Calu3 (cell line): ENCODE measurements around the gene RSRC2. TPM values are rescaled to one million over a fixed set of nuclear protein-coding genes. Genes with fewer than 3 reads are reported as not detected.
"Not testable (repeated sequence)": the region's sequence is repeated elsewhere in the genome, so short reads cannot be mapped to it uniquely, and the experiment has no call there.

ENCODE experiments used
- BruUV-seq: library from RNA; stranded (reverse); fragments of 400-500 nt; replicated peaks from 2 replicates; lab custom pipeline; 2021; lab: Mats Ljungman, UMichigan
- CTCF ChIA-PET: fragments of 300-600 bp; sonication (Branson Sonifier 250); formaldehyde crosslinking; loops from one replicate; lab custom pipeline; 2022; ENCODE audit warnings: antibody characterized with exemption; lab: Charles Lee
- DNase-seq: peaks from one replicate; pipeline ENCODE4 v3.0.0; 2022
- H3K27ac Mint-ChIP-seq: one replicate; pipeline ENCODE4 v1.8.0; 2022; ENCODE audit warnings: mixed read lengths; ENCODE audit not compliant: unreplicated experiment
- H3K27me3 Mint-ChIP-seq: one replicate; pipeline ENCODE4 v1.8.0; 2022; ENCODE audit warnings: mixed read lengths; ENCODE audit not compliant: unreplicated experiment
- H3K36me3 Mint-ChIP-seq: one replicate; pipeline ENCODE4 v1.8.0; 2022; ENCODE audit warnings: mild to moderate bottlenecking, moderate library complexity, mixed read lengths; ENCODE audit not compliant: insufficient read depth, unreplicated experiment
- H3K4me1 Mint-ChIP-seq: one replicate; pipeline ENCODE4 v1.8.0; 2022; ENCODE audit warnings: mild to moderate bottlenecking, low read depth, mixed read lengths; ENCODE audit not compliant: unreplicated experiment
- H3K4me3 Mint-ChIP-seq: one replicate; pipeline ENCODE4 v1.8.0; 2022; ENCODE audit warnings: mild to moderate bottlenecking, low read depth, moderate library complexity, mixed read lengths; ENCODE audit not compliant: unreplicated experiment
- H3K9me3 Mint-ChIP-seq: one replicate; pipeline ENCODE4 v1.8.0; 2022; ENCODE audit warnings: low read depth, mixed read lengths; ENCODE audit not compliant: unreplicated experiment
- intact Hi-C: fragments of 100-400 bp; cut with micrococcal nuclease; formaldehyde crosslinking; loops from one replicate; pipeline ENCODE4 v1.10.0; 2022; ENCODE audit not compliant: unreplicated experiment
- total RNA-seq: library from RNA; stranded (reverse); gene quantifications from 2 replicates; pipeline ENCODE4 v1.2.3, GENCODE V29; 2022
- TF ChIP-seq, protein P1 (sequence below): fragments of 200-600 bp; IDR thresholded peaks from one replicate; pipeline ENCODE4 v1.8.0; 2022; ENCODE audit warnings: antibody characterized with exemption; ENCODE audit not compliant: unreplicated experiment

The RSRC2 gene
- total RNA-seq, 1 experiment from 2014 or later = 86.9 TPM

DNA sequence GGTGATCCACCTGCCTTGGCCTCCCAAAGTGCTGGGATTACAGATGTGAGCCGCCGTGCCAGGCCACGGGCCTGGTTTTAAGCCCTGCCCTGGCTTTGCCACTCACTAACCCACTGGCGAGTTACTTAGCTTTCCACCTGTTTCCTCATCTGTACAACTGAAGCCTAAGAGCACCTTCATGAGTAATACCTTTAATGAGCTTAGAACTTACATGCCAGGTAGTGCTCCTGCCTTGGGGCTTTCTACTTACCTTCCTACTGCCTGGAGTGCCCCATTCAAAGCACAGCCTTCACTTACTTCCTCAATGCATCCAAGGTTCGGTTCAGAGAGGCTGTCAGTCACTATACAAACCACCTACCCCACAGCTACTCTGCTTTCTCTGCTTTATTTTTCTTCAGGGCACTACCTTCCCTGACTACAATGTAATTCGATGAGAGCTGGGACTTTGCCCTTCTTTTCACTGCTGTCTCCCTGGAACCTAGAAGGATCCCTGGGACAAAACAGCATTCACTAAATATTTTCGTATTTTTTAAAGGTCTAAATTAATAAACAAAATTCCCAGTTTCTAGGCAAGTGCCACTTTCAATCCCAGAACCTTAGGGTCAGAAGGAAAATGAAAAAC, 39.8 kb downstream of the RSRC2 start:
- no peaks in the 10 kb centered on the region for H3K4me1 Mint-ChIP-seq
- TF ChIP-seq, protein P1, sequence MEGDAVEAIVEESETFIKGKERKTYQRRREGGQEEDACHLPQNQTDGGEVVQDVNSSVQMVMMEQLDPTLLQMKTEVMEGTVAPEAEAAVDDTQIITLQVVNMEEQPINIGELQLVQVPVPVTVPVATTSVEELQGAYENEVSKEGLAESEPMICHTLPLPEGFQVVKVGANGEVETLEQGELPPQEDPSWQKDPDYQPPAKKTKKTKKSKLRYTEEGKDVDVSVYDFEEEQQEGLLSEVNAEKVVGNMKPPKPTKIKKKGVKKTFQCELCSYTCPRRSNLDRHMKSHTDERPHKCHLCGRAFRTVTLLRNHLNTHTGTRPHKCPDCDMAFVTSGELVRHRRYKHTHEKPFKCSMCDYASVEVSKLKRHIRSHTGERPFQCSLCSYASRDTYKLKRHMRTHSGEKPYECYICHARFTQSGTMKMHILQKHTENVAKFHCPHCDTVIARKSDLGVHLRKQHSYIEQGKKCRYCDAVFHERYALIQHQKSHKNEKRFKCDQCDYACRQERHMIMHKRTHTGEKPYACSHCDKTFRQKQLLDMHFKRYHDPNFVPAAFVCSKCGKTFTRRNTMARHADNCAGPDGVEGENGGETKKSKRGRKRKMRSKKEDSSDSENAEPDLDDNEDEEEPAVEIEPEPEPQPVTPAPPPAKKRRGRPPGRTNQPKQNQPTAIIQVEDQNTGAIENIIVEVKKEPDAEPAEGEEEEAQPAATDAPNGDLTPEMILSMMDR = no peak
- intact Hi-C loops = no loop called here
- BruUV-seq = no TSS peak
- DNase-seq = no peak
- H3K36me3 Mint-ChIP-seq = peaks cover 75% of the 10 kb centered on the region
- CTCF ChIA-PET = interaction anchor here (1.0 kb wide), 1 partner anchor 110 kb away, joined by 3 read pairs; no protein-coding TSS in a partner anchor
- no peak overlapping the region for H3K4me3 Mint-ChIP-seq
- H3K27ac Mint-ChIP-seq = no peak overlapping the region
- H3K27me3 Mint-ChIP-seq = no peaks in the 10 kb centered on the region
- no peaks in the 10 kb centered on the region for H3K9me3 Mint-ChIP-seq

DNA sequence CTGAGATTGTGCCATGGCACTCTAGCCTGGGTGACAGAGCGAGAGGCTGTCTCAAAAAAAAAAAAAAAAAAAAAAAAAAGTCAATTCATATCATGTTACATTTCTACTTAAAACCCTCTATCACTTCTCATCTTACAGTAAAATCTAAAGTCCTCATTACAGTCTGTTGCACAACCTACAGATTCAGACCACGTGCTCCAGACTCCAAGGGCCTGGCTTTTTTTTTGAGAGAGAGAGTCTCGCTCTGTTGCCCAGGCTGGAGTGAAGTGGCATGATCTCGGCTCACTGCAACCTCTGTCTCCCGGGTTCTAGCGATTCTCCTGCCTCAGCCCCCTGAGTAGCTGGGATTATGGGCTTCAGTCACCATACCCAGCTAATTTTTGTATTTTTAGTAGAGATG, 40.4 kb downstream of the RSRC2 start:
- H3K9me3 Mint-ChIP-seq, DNase-seq, BruUV-seq, H3K27me3 Mint-ChIP-seq, H3K4me3 Mint-ChIP-seq, H3K27ac Mint-ChIP-seq, intact Hi-C loops, H3K4me1 Mint-ChIP-seq: not testable (repeated sequence)
- CTCF ChIA-PET = interaction anchor here (0.6 to 1.0 kb wide), 2 partner anchors 57 to 109 kb away, joined by 3 read pairs; no protein-coding TSS in a partner anchor
- peaks cover 74% of the 10 kb centered on the region for H3K36me3 Mint-ChIP-seq

DNA sequence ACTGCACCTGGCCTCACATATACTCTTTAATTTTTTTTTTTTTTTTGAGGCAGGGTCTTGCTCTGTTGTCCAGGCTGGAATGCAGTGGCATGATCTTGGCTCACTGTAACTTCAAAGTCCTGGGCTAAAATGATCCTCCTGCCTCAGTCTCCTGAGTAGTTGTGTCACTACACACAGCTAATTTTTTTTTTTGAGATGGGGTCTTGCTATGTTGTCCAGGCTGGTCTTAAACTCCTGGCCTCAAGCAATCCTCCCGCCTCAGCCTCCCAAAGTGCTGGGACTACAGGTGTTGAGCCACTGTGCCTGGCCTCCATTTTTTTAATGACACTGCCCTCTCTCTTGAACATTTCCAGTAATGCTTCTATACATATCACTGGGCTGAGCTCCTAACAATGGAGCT, 42.4 kb downstream of the RSRC2 start:
- intact Hi-C loops, H3K27me3 Mint-ChIP-seq, BruUV-seq, DNase-seq, H3K9me3 Mint-ChIP-seq, H3K4me1 Mint-ChIP-seq, H3K27ac Mint-ChIP-seq, CTCF ChIA-PET, H3K4me3 Mint-ChIP-seq: not testable (repeated sequence)
- peaks cover 77% of the 10 kb centered on the region for H3K36me3 Mint-ChIP-seq

DNA sequence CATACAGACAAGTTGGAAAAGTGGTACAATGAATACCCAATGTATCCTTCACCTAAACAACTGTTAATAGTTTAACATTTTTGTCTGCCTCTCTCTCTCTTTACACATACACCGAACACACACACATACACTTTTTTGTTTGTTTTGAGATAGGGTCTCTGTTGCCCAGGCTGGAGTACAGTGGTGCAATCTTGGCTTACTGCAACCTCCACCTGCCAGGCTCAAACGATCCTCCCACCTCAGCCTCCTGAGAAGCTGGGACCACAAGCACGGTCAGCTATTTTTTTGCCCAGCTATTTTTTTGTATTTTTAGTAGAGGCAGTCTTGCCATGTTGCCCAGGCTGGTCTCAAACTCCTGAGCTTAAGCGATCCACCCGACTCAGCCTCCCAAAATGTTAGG, 42.8 kb downstream of the RSRC2 start:
- CTCF ChIA-PET = interaction anchor here (0.5 kb wide), 1 partner anchor 12 kb away, joined by 3 read pairs; no protein-coding TSS in a partner anchor
- no peaks in the 10 kb centered on the region for H3K27me3 Mint-ChIP-seq
- peak overlapping the region; percentile 6 for H3K27ac Mint-ChIP-seq
- H3K36me3 Mint-ChIP-seq = peaks cover 77% of the 10 kb centered on the region
- no peaks in the 10 kb centered on the region for H3K9me3 Mint-ChIP-seq
- H3K4me3 Mint-ChIP-seq = no peak overlapping the region
- no TSS peak for BruUV-seq
- intact Hi-C loops = no loop called here
- no peaks in the 10 kb centered on the region for H3K4me1 Mint-ChIP-seq
- TF ChIP-seq, protein P1 = no peak
- DNase-seq = no peak

DNA sequence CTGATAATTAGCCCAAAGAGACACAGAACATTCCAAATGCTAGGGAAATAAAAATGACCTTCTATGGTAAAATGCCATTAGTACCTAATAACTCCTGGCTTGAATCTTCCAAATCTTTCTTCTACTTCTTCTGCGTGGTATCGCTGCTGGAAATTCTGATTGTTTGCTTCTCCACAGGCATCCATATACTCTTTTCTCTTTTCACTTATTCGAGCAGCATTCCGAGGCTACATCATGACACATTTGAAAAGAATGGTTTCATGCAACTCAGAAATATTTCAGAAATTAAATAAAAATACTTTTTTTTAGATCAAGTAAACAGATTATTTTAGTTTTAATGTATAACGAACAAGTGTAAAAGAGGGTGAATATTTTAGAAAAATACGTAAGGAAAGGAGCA, 44.9 kb downstream of the RSRC2 start:
- Mint-ChIP-seq H3K4me1 (no peaks in the 10 kb centered on the region), H3K27ac (no peak overlapping the region), H3K36me3 (peaks cover 80% of the 10 kb centered on the region), H3K4me3 (no peak overlapping the region), H3K27me3 (no peaks in the 10 kb centered on the region), H3K9me3 (no peaks in the 10 kb centered on the region)
- no TSS peak for BruUV-seq
- intact Hi-C loops = no loop called here
- no peak for DNase-seq
- TF ChIP-seq, protein P1 = no peak
- CTCF ChIA-PET = no interaction called here
